GM21381 (cell line): ENCODE data around the gene RNF114.
"Not testable (repeated sequence)": the region's sequence is repeated elsewhere in the genome, so short reads cannot be mapped to it uniquely, and the experiment has no call there.

Source experiments
- ATAC-seq: cut with Tn5 transposase; IDR thresholded peaks from one replicate; pipeline ENCODE4 v1.9.1; 2021; ENCODE audit warnings: mild to moderate bottlenecking, moderate library complexity; ENCODE audit not compliant: unreplicated experiment

RNF114 gene

GRCh38 chr20:49984426-49985153 lies 48.4 kb downstream of the RNF114 start:
- ATAC-seq = no peak

GRCh38 chr20:49985157-49985556 lies 49.0 kb downstream of the RNF114 start:
- ATAC-seq = no peak

GRCh38 chr20:49985617-49986016 lies 49.4 kb downstream of the RNF114 start:
- ATAC-seq = no peak

- no peak for ATAC-seq
Observed at GRCh38 chr20:49986049-49986448, 49.9 kb downstream of the RNF114 start.

GRCh38 chr20:49987015-49987867 lies 51.0 kb downstream of the RNF114 start:
- ATAC-seq = no peak

- ATAC-seq = no peak
Observed at GRCh38 chr20:49987868-49988690, 51.9 kb downstream of the RNF114 start.

- no peak for ATAC-seq
Observed at GRCh38 chr20:49989234-49990065, 53.3 kb downstream of the RNF114 start.

GRCh38 chr20:49990271-49990720 lies 54.1 kb downstream of the RNF114 start:
- ATAC-seq = no peak

- no peak for ATAC-seq
Observed at GRCh38 chr20:49993301-49993751, 57.1 kb downstream of the RNF114 start.

- ATAC-seq = no peak
Observed at GRCh38 chr20:49995586-49995985, 59.4 kb downstream of the RNF114 start.

- ATAC-seq = not testable (repeated sequence)
Observed at GRCh38 chr20:49998478-49999188, 62.4 kb downstream of the RNF114 start.

- peak; percentile 61 for ATAC-seq
Observed at GRCh38 chr20:49999329-49999728, 63.1 kb downstream of the RNF114 start.

GRCh38 chr20:50000548-50001222 lies 64.5 kb downstream of the RNF114 start:
- not testable (repeated sequence) for ATAC-seq

- ATAC-seq = no peak
Observed at GRCh38 chr20:50001784-50002311, 65.7 kb downstream of the RNF114 start.

GRCh38 chr20:50003253-50003656 lies 67.1 kb downstream of the RNF114 start:
- no peak for ATAC-seq
